Parathyroid adenoma (tissue), 2 donors: ENCODE measurements around the gene MYO1D.
"Not testable (repeated sequence)": the region's sequence is repeated elsewhere in the genome, so short reads cannot be mapped to it uniquely, and the experiment has no call there.

ENCODE experiments used
- H2AFZ ChIP-seq: fragments of 300-600 bp; sonication (generic); one replicate; pipeline ENCODE4 v1.7.0; 2017; ENCODE audit warnings: antibody characterized with exemption, mild to moderate bottlenecking
- H3K27ac ChIP-seq: fragments of 300-600 bp; sonication (generic); one replicate; pipeline ENCODE4 v1.7.0; 2017
- H3K27me3 ChIP-seq: fragments of 300-600 bp; sonication (generic); one replicate; pipeline ENCODE4 v1.7.0; 2017; ENCODE audit warnings: low read length; ENCODE audit not compliant: control insufficient read depth, insufficient read depth
- H3K36me3 ChIP-seq: fragments of 300-600 bp; sonication (generic); one replicate; pipeline ENCODE4 v1.7.0; 2017; ENCODE audit warnings: low read length; ENCODE audit not compliant: control insufficient read depth, insufficient read depth
- H3K4me1 ChIP-seq: fragments of 300-600 bp; sonication (generic); one replicate; pipeline ENCODE4 v1.7.0; 2017; ENCODE audit warnings: control low read depth
- H3K4me2 ChIP-seq: fragments of 300-600 bp; sonication (generic); one replicate; pipeline ENCODE4 v1.7.0; 2017; ENCODE audit warnings: low read length
- H3K4me3 ChIP-seq: fragments of 300-600 bp; sonication (generic); one replicate; pipeline ENCODE4 v1.7.0; 2017; ENCODE audit warnings: low read depth, low read length
- H3K79me2 ChIP-seq: fragments of 300-600 bp; sonication (generic); one replicate; pipeline ENCODE4 v1.7.0; 2017; ENCODE audit warnings: control low read depth
- H3K9ac ChIP-seq: fragments of 300-600 bp; sonication (generic); one replicate; pipeline ENCODE4 v1.7.0; 2017; ENCODE audit warnings: mild to moderate bottlenecking
- H3K9me3 ChIP-seq: fragments of 300-600 bp; sonication (generic); one replicate; pipeline ENCODE4 v1.7.0; 2017; ENCODE audit warnings: low read length; ENCODE audit not compliant: control insufficient read depth
- CTCF ChIP-seq: fragments of 300-600 bp; sonication (generic); IDR thresholded peaks from one replicate; pipeline ENCODE4 v1.7.0; 2017; ENCODE audit warnings: antibody characterized with exemption, mild to moderate bottlenecking
- donor health status: primary hyperparathyroidism.

The MYO1D gene

GRCh38 chr17:32460054-32460453, 416.9 kb downstream of the MYO1D start:
- Histone ChIP-seq H3K9ac (no peak overlapping the region), H3K27me3 (no peaks in the 10 kb centered on the region), H3K9me3 (no peaks in the 10 kb centered on the region), H3K4me2 (no peak overlapping the region), H3K27ac (no peak overlapping the region), H3K4me1 (peaks cover 8% of the 10 kb centered on the region), H3K4me3 (no peak overlapping the region), H2AFZ (no peak overlapping the region), H3K36me3 (no peaks in the 10 kb centered on the region), H3K79me2 (peaks cover 44% of the 10 kb centered on the region)
- TF ChIP-seq CTCF = no peak

- Histone ChIP-seq H3K27me3 (no peaks in the 10 kb centered on the region), H3K4me2 (no peak overlapping the region), H3K9me3 (no peaks in the 10 kb centered on the region), H3K36me3 (no peaks in the 10 kb centered on the region), H2AFZ (no peak overlapping the region), H3K4me1 (peaks cover 8% of the 10 kb centered on the region), H3K4me3 (no peak overlapping the region), H3K9ac (no peak overlapping the region), H3K79me2 (peaks cover 45% of the 10 kb centered on the region), H3K27ac (no peak overlapping the region)
- TF ChIP-seq CTCF = no peak
Measured at GRCh38 chr17:32458371-32458770, 418.6 kb downstream of the MYO1D start.

- H3K27me3 ChIP-seq = no peaks in the 10 kb centered on the region
- no peak overlapping the region for H3K9ac ChIP-seq
- no peak overlapping the region for H2AFZ ChIP-seq
- peaks cover under 1% of the 10 kb centered on the region for H3K4me1 ChIP-seq
- no peak overlapping the region for H3K27ac ChIP-seq
- H3K9me3 ChIP-seq = no peaks in the 10 kb centered on the region
- TF ChIP-seq CTCF = no peak
- H3K79me2 ChIP-seq = peaks cover 49% of the 10 kb centered on the region
- H3K4me3 ChIP-seq = no peak overlapping the region
- H3K36me3 ChIP-seq = no peaks in the 10 kb centered on the region
- H3K4me2 ChIP-seq = no peak overlapping the region
Measured at GRCh38 chr17:32453370-32453769, 423.6 kb downstream of the MYO1D start.

GRCh38 chr17:32452281-32452680, 424.6 kb downstream of the MYO1D start:
- H3K36me3 ChIP-seq = no peaks in the 10 kb centered on the region
- no peak for TF ChIP-seq CTCF
- no peak overlapping the region for H3K27ac ChIP-seq
- no peaks in the 10 kb centered on the region for H3K4me1 ChIP-seq
- H3K4me2 ChIP-seq = no peak overlapping the region
- peaks cover 42% of the 10 kb centered on the region for H3K79me2 ChIP-seq
- no peak overlapping the region for H3K4me3 ChIP-seq
- H3K9ac ChIP-seq = no peak overlapping the region
- no peaks in the 10 kb centered on the region for H3K27me3 ChIP-seq
- no peak overlapping the region for H2AFZ ChIP-seq
- no peaks in the 10 kb centered on the region for H3K9me3 ChIP-seq

- no peaks in the 10 kb centered on the region for H3K27me3 ChIP-seq
- no peaks in the 10 kb centered on the region for H3K36me3 ChIP-seq
Measured at GRCh38 chr17:32451879-32452278, 425.0 kb downstream of the MYO1D start.

GRCh38 chr17:32450379-32450778, 426.5 kb downstream of the MYO1D start:
- H3K36me3 ChIP-seq, H3K9ac ChIP-seq, H3K27ac ChIP-seq, H2AFZ ChIP-seq, H3K27me3 ChIP-seq, H3K9me3 ChIP-seq, H3K4me2 ChIP-seq, H3K4me3 ChIP-seq: not testable (repeated sequence)
- H3K79me2 ChIP-seq = peaks cover 44% of the 10 kb centered on the region
- H3K4me1 ChIP-seq = peaks cover 12% of the 10 kb centered on the region

More at GRCh38 chr17:32451879-32452278, 425.0 kb downstream of the MYO1D start:
- Histone ChIP-seq H3K27ac (no peak overlapping the region), H2AFZ (no peak overlapping the region), H3K4me1 (no peaks in the 10 kb centered on the region), H3K4me3 (no peak overlapping the region), H3K4me2 (no peak overlapping the region), H3K9ac (no peak overlapping the region), H3K9me3 (no peaks in the 10 kb centered on the region), H3K79me2 (peaks cover 41% of the 10 kb centered on the region)
- no peak for TF ChIP-seq CTCF
